HL-60 (cell line): ENCODE results near the gene WDR37.
"Not testable (repeated sequence)": the region's sequence is repeated elsewhere in the genome, so short reads cannot be mapped to it uniquely, and the experiment has no call there.

ENCODE experiments used
- DNase-seq, 2 experiments: peaks; one replicate each; pipeline ENCODE4 v3.0.0-alpha.2; 2010 to 2020; ENCODE audit warnings: low read depth in 1 of 2, low spot score in 1 of 2
- H3K27ac ChIP-seq: fragments of 250-450 bp; sonication (Bioruptor Pico); replicated peaks from 2 replicates; pipeline ENCODE4 v1.5.1; 2020; ENCODE audit warnings: mild to moderate bottlenecking, moderate library complexity
- H3K27me3 ChIP-seq: fragments of 250-450 bp; sonication (Bioruptor Pico); 2 replicates; pipeline ENCODE4 v1.5.1; 2021; ENCODE audit warnings: mild to moderate bottlenecking, moderate library complexity; ENCODE audit not compliant: insufficient read depth, poor library complexity, severe bottlenecking
- H3K4me3 ChIP-seq: replicated peaks from 2 replicates; pipeline ENCODE4 v1.5.1; 2011; ENCODE audit warnings: mild to moderate bottlenecking, control low read depth, low read length; ENCODE audit not compliant: insufficient read depth
- CTCF ChIP-seq: IDR thresholded peaks from one replicate; pipeline ENCODE4 v1.5.1; 2011; ENCODE audit warnings: low read length, control low read depth, inconsistent platforms; ENCODE audit not compliant: insufficient read depth
- GABPA ChIP-seq: IDR thresholded peaks from 2 replicates; pipeline ENCODE4 v1.6.1; 2012; ENCODE audit warnings: low read depth
- POLR2AphosphoS5 ChIP-seq: IDR thresholded peaks from 2 replicates; pipeline ENCODE4 v1.6.1; 2012; ENCODE audit warnings: low read depth
- REST ChIP-seq: IDR thresholded peaks from 2 replicates; pipeline ENCODE4 v1.6.1; 2012; ENCODE audit warnings: low read depth; ENCODE audit not compliant: insufficient replicate concordance
- SPI1 ChIP-seq: IDR thresholded peaks from 2 replicates; pipeline ENCODE4 v1.6.1; 2012; ENCODE audit warnings: low read depth, mild to moderate bottlenecking, borderline replicate concordance

The WDR37 gene

DNA sequence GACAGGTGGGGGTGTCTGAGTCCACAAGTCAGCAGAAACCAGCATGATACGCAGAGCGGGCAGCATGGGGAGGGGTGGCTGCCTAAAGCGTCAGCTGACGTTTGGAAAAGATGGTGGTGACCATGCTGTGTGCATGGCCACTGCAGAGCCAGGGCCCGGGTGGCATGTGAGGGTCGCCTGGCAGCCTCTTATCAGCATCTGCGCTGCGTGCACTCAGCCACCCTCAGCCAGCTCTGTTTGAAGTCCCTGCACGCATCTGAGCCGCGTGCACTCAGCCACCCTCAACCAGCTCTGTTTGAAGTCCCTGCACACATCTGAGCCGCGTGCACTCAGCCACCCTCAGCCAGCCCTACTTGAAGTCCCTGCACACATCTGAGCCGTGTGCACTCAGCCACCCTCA lies 61.5 kb downstream of the WDR37 start:
- Histone ChIP-seq H3K27ac (no peak overlapping the region), H3K27me3 (no peaks in the 10 kb centered on the region), H3K4me3 (no peak overlapping the region)
- DNase-seq, result no peak
- TF ChIP-seq CTCF (no peak), POLR2AphosphoS5 (no peak), GABPA (no peak), REST (no peak), SPI1 (no peak)

DNA sequence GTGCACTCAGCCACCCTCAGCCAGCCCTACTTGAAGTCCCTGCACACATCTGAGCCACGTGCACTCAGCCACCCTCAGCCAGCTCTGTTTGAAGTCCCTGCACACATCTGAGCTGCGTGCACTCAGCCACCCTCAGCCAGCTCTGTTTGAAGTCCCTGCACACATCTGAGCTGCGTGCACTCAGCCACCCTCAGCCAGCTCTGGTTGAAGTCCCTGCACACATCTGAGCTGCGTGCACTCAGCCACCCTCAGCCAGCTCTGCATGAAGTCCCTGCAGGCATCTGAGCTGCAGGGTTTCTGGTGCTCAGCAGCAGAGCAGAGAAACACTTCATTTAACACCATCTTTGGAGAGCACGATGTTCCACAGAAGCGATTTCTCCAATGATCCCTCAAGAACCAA lies 62.1 kb downstream of the WDR37 start:
- not testable (repeated sequence) for H3K4me3 ChIP-seq, DNase-seq, H3K27me3 ChIP-seq, H3K27ac ChIP-seq

DNA sequence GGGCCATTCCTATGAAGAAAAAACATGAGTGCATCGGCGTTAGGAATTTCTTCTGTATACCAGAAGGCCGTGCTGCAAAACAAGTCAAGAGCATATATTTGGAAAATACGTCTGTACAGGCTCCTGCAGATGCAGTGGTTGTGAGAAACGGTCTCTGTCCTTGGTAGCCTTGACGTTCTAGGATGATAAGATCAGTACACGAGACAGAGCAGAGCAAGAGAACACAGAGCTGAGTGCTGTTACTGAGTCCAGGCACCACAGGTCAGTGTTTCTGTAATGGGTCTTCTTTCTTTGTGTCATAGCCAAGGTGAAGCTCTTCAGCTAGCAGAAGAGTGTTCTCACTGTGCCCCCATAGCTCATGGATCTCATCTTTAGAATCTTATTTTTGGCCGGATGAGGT lies 62.8 kb downstream of the WDR37 start:
- H3K27ac ChIP-seq, result no peak overlapping the region
- no peaks in the 10 kb centered on the region for H3K27me3 ChIP-seq
- DNase-seq, result no peak
- no peak overlapping the region for H3K4me3 ChIP-seq
- TF ChIP-seq SPI1 (no peak), POLR2AphosphoS5 (no peak), REST (no peak), CTCF (no peak), GABPA (no peak)

GRCh38 chr10:1119501-1119900 lies 63.3 kb downstream of the WDR37 start:
- Histone ChIP-seq H3K27ac (no peak overlapping the region), H3K27me3 (no peaks in the 10 kb centered on the region), H3K4me3 (no peak overlapping the region)
- no peak for DNase-seq
- TF ChIP-seq CTCF (no peak), SPI1 (no peak), GABPA (no peak), REST (no peak), POLR2AphosphoS5 (no peak)
